8988T (cell line): Measurements from ENCODE around the gene YWHAG.
"Not testable (repeated sequence)": the region's sequence is repeated elsewhere in the genome, so short reads cannot be mapped to it uniquely, and the experiment has no call there.

Experiments used
- DNase-seq: peaks from one replicate; pipeline ENCODE4 v3.0.0; 2011

YWHAG gene

DNA sequence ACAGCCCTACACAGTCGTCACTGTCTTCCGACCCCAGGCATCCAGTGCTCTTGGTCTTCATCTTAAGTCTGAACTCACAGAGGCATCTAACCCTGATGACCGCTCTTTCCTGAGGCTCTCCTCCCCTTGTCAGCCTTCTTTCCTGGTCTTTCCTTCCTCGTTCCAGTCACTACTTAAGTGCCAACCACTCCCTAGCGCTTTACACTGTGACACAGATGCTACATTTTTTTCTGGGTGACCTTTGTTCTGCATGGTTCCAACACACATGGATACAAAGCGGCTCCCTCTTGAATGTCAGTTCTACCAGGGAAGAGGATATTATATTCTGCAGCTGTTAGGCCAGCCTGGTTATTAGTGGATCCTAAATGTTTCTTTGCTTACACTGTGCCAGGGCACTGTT, 12.7 kb downstream of the YWHAG start:
- no peak for DNase-seq

DNA sequence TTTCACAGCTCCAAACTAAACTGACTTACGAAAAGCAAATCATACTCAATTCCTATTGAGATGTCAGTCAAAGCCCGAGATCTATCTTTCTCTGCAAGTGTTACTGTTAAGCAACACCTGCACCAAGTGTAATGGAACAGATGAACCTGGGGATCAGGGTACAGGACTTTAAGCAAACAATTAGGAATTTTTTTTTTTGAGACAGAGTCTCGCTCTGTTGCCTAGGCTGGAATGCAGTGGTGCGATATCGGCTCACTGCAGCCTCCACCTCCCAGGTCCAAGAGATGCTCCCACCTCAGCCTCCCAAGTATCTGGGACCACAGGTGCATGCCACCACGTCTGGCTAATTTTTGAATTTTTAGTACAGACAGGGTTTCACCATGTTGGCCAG, 14.9 kb downstream of the YWHAG start:
- DNase-seq, result no peak

GRCh38 chr7:76343294-76343930, 15.4 kb downstream of the YWHAG start:
- DNase-seq, result no peak

DNA sequence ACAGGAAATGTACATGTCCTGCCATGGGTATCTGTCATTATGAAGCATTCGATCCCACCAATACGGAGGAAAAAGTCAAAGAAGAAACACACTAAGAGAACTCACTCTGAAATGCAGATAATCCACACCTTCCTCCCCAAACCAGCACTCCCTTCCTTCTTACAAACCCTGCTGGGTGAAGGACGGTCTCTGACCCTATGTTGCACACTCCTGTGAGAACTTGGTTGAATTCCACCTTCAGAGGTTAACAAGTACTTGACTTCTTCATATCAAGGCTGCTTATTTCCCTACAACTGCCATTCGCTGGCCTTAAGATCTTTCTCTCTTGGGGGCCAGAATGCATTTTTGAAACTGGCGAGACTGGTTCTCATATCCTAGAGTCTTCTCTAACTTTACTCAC, 16.6 kb downstream of the YWHAG start:
- no peak for DNase-seq

GRCh38 chr7:76340617-76341131, 18.1 kb downstream of the YWHAG start:
- no peak for DNase-seq

DNA sequence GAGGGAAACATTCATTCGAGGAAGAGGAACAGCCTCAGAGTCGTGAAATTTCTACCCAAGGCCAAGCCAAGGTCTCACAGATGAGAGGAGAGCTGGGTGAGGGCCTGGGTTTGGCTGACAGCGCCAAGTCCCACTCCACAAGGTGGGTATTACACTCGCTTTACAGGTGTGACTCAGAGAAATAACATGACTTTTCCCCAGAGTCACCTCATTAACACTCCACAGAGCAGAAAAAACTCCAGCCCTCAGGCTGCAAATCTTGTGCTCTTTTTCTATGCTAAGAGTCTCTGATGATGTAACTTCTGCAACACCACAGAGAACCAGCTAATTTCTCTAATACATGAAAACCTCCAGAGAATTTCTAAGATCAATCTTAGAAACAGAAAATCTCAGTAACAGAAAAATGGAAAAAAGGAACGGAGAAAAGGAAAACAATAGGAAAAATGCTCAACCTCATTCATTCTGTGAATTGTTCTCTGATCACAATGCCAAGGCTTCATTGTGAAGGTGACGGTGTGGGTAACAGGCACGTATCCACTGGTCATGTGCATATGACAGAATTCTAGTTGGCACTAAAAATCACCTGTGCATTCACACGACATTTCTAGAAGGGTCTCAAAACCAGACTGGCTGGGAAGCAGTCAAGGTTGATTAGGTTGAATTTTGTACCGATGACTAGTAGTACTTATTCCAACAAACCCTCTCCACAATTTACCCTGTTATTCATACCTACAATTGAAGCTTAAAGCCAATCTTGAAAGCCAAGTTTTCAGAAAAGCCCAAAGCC, 20.3 kb downstream of the YWHAG start:
- DNase-seq, result no peak

- no peak for DNase-seq
These were observed 21.6 kb downstream of the YWHAG start for GRCh38 chr7:76337147-76337546.

DNA sequence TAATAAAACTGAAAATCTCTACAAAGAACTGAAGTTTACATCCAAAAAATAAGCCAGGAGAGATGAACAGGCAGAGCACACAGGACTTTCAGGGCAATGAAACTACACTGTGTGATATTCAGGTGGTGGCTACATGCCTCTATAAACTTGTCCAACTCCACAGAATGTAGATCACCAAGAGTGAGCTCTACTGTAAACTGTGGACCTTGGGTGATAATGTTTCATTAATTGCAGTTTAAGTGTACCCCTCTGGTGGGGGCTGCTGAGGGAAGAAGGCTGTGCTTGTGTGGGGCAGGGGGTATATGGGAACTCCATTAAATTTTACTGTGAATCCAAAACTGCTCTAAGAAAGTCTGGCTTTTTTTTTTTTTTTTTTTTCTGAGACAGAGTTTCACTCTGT, 22.7 kb downstream of the YWHAG start:
- DNase-seq, result no peak

- not testable (repeated sequence) for DNase-seq
These were observed 23.4 kb downstream of the YWHAG start for GRCh38 chr7:76335417-76335816.

DNA sequence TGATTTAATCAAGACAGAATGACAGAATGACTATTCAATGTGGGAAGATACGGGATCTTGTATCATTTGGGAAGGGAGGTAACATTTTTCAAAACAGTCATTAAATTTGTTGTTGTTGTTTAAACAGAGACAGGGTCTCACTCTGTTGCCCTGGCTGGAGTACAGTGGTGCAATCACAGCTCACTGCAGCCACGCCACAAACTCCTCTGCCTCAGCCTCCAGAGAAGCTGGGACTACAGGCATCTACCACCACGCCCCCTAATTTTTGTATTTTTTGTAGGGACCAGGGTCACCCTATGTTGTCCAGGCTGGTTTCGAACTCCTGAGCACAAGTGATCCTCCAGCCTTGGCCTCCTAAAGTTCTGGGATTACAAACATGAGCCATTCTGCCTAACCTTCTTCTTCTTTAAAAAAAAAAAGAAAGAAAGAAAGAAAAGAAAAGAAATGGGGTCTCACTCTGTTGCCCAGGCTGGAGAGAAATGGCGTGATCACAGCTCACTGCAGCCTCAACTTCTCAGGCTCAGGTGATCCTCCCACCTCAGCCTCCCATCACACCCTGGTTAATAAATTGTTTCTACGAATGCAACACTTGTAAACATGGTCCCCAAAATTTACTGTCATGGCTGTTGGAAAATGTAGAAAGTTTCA, 24.3 kb downstream of the YWHAG start:
- no peak for DNase-seq

GRCh38 chr7:76333511-76334101, 25.2 kb downstream of the YWHAG start:
- DNase-seq, result no peak

GRCh38 chr7:76332078-76332477, 26.7 kb downstream of the YWHAG start:
- no peak for DNase-seq

DNA sequence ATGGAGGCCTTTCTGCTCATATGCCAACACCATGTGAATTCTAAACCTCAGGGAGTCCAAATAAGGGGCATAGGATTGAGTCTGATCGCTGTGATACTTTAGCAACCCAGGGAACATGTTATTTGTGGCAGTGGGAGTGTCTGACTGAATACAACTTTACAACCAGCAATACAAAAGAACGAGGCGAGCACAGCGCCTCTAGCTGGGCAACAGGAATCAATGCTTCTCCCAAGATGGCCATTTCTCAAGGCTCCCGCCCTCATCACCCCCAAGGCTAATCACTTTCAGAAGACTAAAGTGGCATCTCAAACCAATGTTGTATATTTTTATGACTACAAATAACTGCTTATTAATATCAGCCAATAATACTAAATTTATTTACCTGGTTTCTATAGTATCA, 28.1 kb downstream of the YWHAG start:
- no peak for DNase-seq

DNA sequence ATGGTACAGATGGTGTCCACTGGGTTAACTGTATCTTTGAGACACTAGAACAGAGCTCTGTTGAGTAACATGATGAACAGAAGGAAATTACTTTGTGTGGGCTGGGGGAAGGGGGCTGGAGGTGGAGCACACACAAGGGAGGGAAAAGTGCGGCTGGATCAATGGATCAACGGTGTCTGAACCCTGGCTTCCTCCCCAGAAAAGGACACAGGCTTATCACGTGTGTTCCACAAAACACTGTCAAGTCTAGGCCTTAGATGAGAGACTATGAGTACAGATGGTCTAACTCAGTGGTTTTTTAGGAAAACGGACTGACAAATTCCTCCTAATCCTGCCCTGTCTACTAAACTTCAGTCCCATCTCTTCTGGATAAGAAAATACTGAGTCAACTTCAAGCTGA, 28.5 kb downstream of the YWHAG start:
- no peak for DNase-seq

GRCh38 chr7:76329479-76329878, 29.3 kb downstream of the YWHAG start:
- no peak for DNase-seq

- no peak for DNase-seq
These were observed 30.4 kb downstream of the YWHAG start for GRCh38 chr7:76328389-76328788.

DNA sequence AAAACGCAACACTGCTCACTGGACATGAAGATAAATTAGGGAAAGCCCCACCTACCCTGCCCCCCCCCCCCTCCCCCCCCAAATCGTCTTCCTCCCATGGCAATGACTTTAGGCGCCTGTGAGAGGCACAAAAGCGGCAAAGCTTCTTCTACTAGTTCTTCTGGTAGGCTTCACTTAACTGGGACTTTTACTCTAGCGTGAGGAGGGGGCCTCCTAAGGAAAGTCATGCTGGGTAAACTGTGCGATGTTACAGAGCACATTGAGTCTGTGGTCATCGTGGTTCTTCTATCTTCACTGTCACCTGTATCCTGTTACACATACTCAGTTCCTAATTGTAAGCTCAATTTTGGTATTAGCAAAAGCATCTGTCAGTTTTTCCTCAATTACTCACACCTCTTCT, 31.2 kb downstream of the YWHAG start:
- DNase-seq, result no peak

DNA sequence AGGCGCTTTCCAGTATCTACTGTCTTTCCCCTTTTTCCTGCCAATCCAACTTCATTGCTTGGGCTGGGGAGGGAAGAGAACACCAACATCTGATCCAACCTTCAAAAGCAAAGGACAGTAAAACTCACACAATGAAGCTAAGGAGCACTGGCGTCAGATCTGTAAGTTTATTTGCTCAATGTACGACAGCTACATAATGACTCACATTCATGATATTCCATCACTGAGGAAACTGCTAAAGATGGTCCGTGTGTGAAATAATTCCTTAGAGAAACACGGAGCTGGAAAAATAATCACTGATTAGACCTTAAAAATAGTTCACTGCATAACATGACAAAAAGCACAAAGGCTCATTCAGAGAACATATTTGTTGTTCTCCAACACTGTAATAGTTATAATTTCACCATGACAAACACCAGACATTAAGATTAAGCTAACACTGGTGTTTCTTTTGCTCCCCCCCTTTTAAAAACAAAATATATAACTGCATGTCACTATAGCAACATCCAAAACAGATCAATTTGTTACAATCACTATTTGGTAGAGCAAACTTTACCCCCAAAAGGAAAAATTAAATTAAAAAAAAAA, 32.1 kb downstream of the YWHAG start:
- DNase-seq, result no peak

DNA sequence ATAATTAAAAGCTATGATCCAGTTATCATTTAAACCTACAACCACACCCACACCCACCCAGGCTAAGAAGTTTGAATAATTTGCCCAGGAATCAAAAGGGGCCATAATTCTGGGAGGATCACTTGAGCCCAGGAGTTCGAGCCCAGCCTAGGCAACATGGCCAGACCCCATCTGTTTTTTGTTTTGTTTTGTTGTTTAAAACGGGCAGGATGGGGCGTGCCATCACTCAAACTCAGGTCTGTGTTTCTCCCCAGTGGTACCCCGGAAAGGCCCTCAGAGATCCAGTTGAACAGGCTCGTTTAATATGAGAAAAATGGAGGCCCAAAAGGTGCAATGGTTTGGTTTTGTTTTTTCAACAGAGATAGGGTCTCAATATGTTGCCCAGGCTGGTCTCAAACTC, 33.0 kb downstream of the YWHAG start:
- no peak for DNase-seq

DNA sequence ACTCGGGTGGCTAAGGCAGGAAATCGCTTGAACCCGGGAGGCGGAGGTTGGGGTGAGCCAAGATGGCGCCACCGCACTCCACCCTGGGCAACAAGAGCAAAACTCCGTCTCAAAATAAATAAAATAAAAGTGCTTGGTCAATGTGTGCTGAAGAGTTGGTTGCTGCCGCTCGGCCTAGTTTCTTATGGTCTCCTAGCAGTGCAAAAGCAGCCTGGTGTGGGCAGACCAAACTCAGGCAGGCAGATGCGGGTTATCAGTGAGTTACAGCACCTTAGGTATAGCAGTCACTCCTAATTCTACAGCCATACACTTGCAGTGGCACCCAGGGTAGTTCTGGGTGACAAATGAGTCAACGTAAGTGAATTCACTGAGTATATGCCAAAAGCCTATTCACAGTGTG, 33.7 kb downstream of the YWHAG start:
- DNase-seq, result no peak

- peak; percentile 56 for DNase-seq
These were observed 40.1 kb downstream of the YWHAG start for GRCh38 chr7:76318488-76319353.

GRCh38 chr7:76317782-76318487, 40.9 kb downstream of the YWHAG start:
- peak; percentile 94 for DNase-seq
